ENCODE data around the gene SLC18A3. TPM values are rescaled to one million over a fixed set of nuclear protein-coding genes. Genes with fewer than 3 reads are reported as not detected.
A peak's percentile ranks its signal among the peaks of the same experiment; 100 is the strongest.

The SLC18A3 gene
- polyA plus RNA-seq, 1 of the 3 experiments (the other 2 are of a cell fraction) = 1.7 TPM

GRCh38 chr10:49634069-49634660 is 24.1 kb downstream of the SLC18A3 start:
- no peaks in the 10 kb centered on the region for H3K9me2 ChIP-seq
- H2AFZ ChIP-seq (ENCODE audit: low read depth) = no peak overlapping the region
- H3K27me3 ChIP-seq (ENCODE audit: insufficient read depth) = no peaks in the 10 kb centered on the region; the same call in 1 of the 2 replicates
- no peaks in the 10 kb centered on the region for H3K36me3 ChIP-seq (replicated peaks in 1 of 2; ENCODE audit: control insufficient read depth in 1 of 2, insufficient read depth in 2 of 2, low read length in 1 of 2)
- no peak overlapping the region for H3K9ac ChIP-seq
- CTCF ChIA-PET = interaction anchor here (0.9 to 1.0 kb wide), 3 partner anchors 11 to 26 kb away, joined by 3 read pairs; no protein-coding TSS in a partner anchor
- 53% methylated on average over 5 of the region's 8 CpGs for WGBS (ENCODE audit: low lambda C conversion rate)
- POLR2A ChIA-PET = no interaction called here
- no peaks in the 10 kb centered on the region for H4K20me1 ChIP-seq (ENCODE audit: insufficient read depth)
- H3K9me3 ChIP-seq = no peaks in the 10 kb centered on the region
- H3K79me2 ChIP-seq (ENCODE audit: insufficient read depth) = no peaks in the 10 kb centered on the region
- no peaks in the 10 kb centered on the region for H3F3A ChIP-seq (replicated peaks; ENCODE audit: insufficient read depth)
- no peak for TF ChIP-seq SIN3A (IDR thresholded peaks at IDR 0.05; ENCODE audit: borderline replicate concordance, low read depth, low read length)
- peaks cover 0 to 28% of the 10 kb centered on the region in 2 experiments; a peak in 2 of 4 replicates for H3K4me1 ChIP-seq (ENCODE audit: control insufficient read depth in 1 of 2, insufficient read depth in 2 of 2, low read depth in 1 of 2, low read length in 1 of 2)
- peak overlapping the region in 1 of 2 experiments; percentile 78; a peak in 2 of 4 replicates for H3K27ac ChIP-seq (ENCODE audit: low read depth in 2 of 2, low read length in 1 of 2)
- H3K4me3 ChIP-seq (ENCODE audit: low read depth in 2 of 2, low read length in 1 of 2) = no peak overlapping the region
- DNase-seq = no peak
- H3K4me2 ChIP-seq = no peak overlapping the region

GRCh38 chr10:49642311-49642710 is 32.2 kb downstream of the SLC18A3 start:
- TF ChIP-seq USF2 (IDR thresholded peaks at IDR 0.05; ENCODE audit: borderline replicate concordance, low read depth, low read length) (no peak), EP300 (IDR thresholded peaks at IDR 0.05; ENCODE audit: borderline replicate concordance in 1 of 2, low read depth in 1 of 2, low read length in 1 of 2) (no peak), ELF1 (IDR thresholded peaks at IDR 0.05) (no peak), IRF3 (IDR thresholded peaks at IDR 0.05; ENCODE audit: low read depth, low read length) (no peak), JUND (IDR thresholded peaks at IDR 0.05) (no peak), MEF2A (IDR thresholded peaks at IDR 0.05; ENCODE audit: borderline replicate concordance, low read depth) (no peak), TEAD4 (IDR thresholded peaks at IDR 0.05; ENCODE audit: borderline replicate concordance, insufficient read depth) (no peak), GABPA (IDR thresholded peaks at IDR 0.05; ENCODE audit: low read depth) (no peak), NFIC (IDR thresholded peaks at IDR 0.05; ENCODE audit: borderline replicate concordance) (no peak), RAD21 (IDR thresholded peaks at IDR 0.05; ENCODE audit: low read length) (no peak), FOXM1 (IDR thresholded peaks at IDR 0.05; ENCODE audit: low read depth) (no peak), ZBTB33 (IDR thresholded peaks at IDR 0.05; ENCODE audit: borderline replicate concordance, low read depth) (no peak), REST (IDR thresholded peaks at IDR 0.05; ENCODE audit: low read depth, low read length) (no peak), USF1 (IDR thresholded peaks at IDR 0.05; ENCODE audit: borderline replicate concordance, low read depth) (no peak), RCOR1 (IDR thresholded peaks at IDR 0.05; ENCODE audit: low read length) (no peak), TAF1 (IDR thresholded peaks at IDR 0.05; ENCODE audit: borderline replicate concordance, low read depth, low read length) (no peak), FOXJ3 (CRISPR knock-in tag; IDR thresholded peaks at IDR 0.05) (no peak), GATA2 (CRISPR knock-in tag; IDR thresholded peaks at IDR 0.05) (no peak)
- no peak overlapping the region for H3K4me3 ChIP-seq (ENCODE audit: low read depth in 2 of 2, low read length in 1 of 2)
- no peaks in the 10 kb centered on the region for H4K20me1 ChIP-seq (ENCODE audit: insufficient read depth)
- H2AFZ ChIP-seq (ENCODE audit: low read depth) = no peak overlapping the region
- WGBS (ENCODE audit: low lambda C conversion rate) = 56% methylated on average over 2 of the region's 3 CpGs
- H3K27me3 ChIP-seq (ENCODE audit: insufficient read depth) = no peaks in the 10 kb centered on the region
- no peaks in the 10 kb centered on the region for H3K4me1 ChIP-seq (ENCODE audit: control insufficient read depth in 1 of 2, insufficient read depth in 2 of 2, low read depth in 1 of 2, low read length in 1 of 2)
- no peak overlapping the region for H3K27ac ChIP-seq (ENCODE audit: low read depth in 2 of 2, low read length in 1 of 2)
- ChIA-PET POLR2A (interaction anchor here (0.7 kb wide), 1 partner anchor 32 kb away, joined by 3 read pairs; the partner anchor contains the start of gene SLC18A3), CTCF (interaction anchor here (1.2 kb wide), 1 partner anchor 32 kb away, joined by 3 read pairs; the partner anchor contains the start of gene SLC18A3)
- H3K36me3 ChIP-seq (replicated peaks in 1 of 2; ENCODE audit: control insufficient read depth in 1 of 2, insufficient read depth in 2 of 2, low read length in 1 of 2) = no peaks in the 10 kb centered on the region
- no peaks in the 10 kb centered on the region for H3K9me2 ChIP-seq
- H3F3A ChIP-seq (replicated peaks; ENCODE audit: insufficient read depth) = no peaks in the 10 kb centered on the region
- H3K9me3 ChIP-seq = no peaks in the 10 kb centered on the region
- no peak for DNase-seq
- H3K4me2 ChIP-seq = no peak overlapping the region
- H3K9ac ChIP-seq = no peak overlapping the region
- H3K79me2 ChIP-seq (ENCODE audit: insufficient read depth) = no peaks in the 10 kb centered on the region
